ENCODE data around the gene GPC5. TPM values are rescaled to one million over a fixed set of nuclear protein-coding genes. Genes with fewer than 3 reads are reported as not detected.

The GPC5 gene
- total RNA-seq, 1 experiment from 2014 or later = 0.26 TPM

GRCh38 chr13:91699863-91700262 is 301.4 kb downstream of the GPC5 start:
- Histone ChIP-seq H3K27me3 (ENCODE audit: control insufficient read depth, insufficient read depth, low read length) (no peaks in the 10 kb centered on the region), H3K9me3 (ENCODE audit: control insufficient read depth, insufficient read depth, low read depth, low read length) (no peaks in the 10 kb centered on the region), H3K4me3 (ENCODE audit: low read depth in 2 of 2, low read length in 2 of 2) (no peak overlapping the region), H3K4me1 (ENCODE audit: control insufficient read depth, insufficient read depth, low read length) (no peaks in the 10 kb centered on the region), H3K27ac (ENCODE audit: low read length) (no peak overlapping the region), H3K36me3 (ENCODE audit: control insufficient read depth, insufficient read depth, low read length) (no peaks in the 10 kb centered on the region)
- intact Hi-C loops (cut with micrococcal nuclease; ENCODE audit: unreplicated experiment) (no loop called here), in situ Hi-C loops (cut with HindIII; ENCODE audit: low pct_unique_long_range_greater_than_20kb, low sequenced_read_pairs) (no loop called here)
- TF ChIP-seq POLR2AphosphoS5 (IDR thresholded peaks at IDR 0.05; ENCODE audit: low read depth, low read length) (no peak), TCF7L2 (IDR thresholded peaks at IDR 0.05; ENCODE audit: low read depth, low read length) (no peak), CTCF (IDR thresholded peaks at IDR 0.05) (no peak), REST (IDR thresholded peaks at IDR 0.05; ENCODE audit: insufficient read depth in 1 of 2, low read depth in 2 of 2, low read length in 1 of 2) (no peak), SIN3A (IDR thresholded peaks at IDR 0.05; ENCODE audit: borderline replicate concordance, insufficient read depth, low read depth, low read length) (no peak)
- POLR2A ChIA-PET = no interaction called here
- no peak for ATAC-seq
- CTCF ChIA-PET = no interaction called here
- DNase-seq (ENCODE audit: low read depth, low spot score) = no peak
- no TSS peak for BruUV-seq (replicated peaks)

GRCh38 chr13:91701975-91702374 is 303.6 kb downstream of the GPC5 start:
- intact Hi-C loops (cut with micrococcal nuclease; ENCODE audit: unreplicated experiment) = no loop called here
- BruUV-seq (replicated peaks) = no TSS peak
- no peak overlapping the region for H3K27ac ChIP-seq (ENCODE audit: low read length)
- H3K27me3 ChIP-seq (ENCODE audit: control insufficient read depth, insufficient read depth, low read length) = no peaks in the 10 kb centered on the region
- TF ChIP-seq SIN3A (IDR thresholded peaks at IDR 0.05; ENCODE audit: borderline replicate concordance, insufficient read depth, low read depth, low read length) (no peak), TCF7L2 (IDR thresholded peaks at IDR 0.05; ENCODE audit: low read depth, low read length) (no peak), CTCF (IDR thresholded peaks at IDR 0.05) (no peak), REST (IDR thresholded peaks at IDR 0.05; ENCODE audit: insufficient read depth in 1 of 2, low read depth in 2 of 2, low read length in 1 of 2) (no peak), POLR2AphosphoS5 (IDR thresholded peaks at IDR 0.05; ENCODE audit: low read depth, low read length) (no peak)
- CTCF ChIA-PET = no interaction called here
- in situ Hi-C loops (cut with HindIII; ENCODE audit: low pct_unique_long_range_greater_than_20kb, low sequenced_read_pairs) = no loop called here
- ATAC-seq (no peak), DNase-seq (ENCODE audit: low read depth, low spot score) (no peak)
- no peak overlapping the region for H3K4me3 ChIP-seq (ENCODE audit: low read depth in 2 of 2, low read length in 2 of 2)
- H3K4me1 ChIP-seq (ENCODE audit: control insufficient read depth, insufficient read depth, low read length) = no peaks in the 10 kb centered on the region
- H3K36me3 ChIP-seq (ENCODE audit: control insufficient read depth, insufficient read depth, low read length) = no peaks in the 10 kb centered on the region
- H3K9me3 ChIP-seq (ENCODE audit: control insufficient read depth, insufficient read depth, low read depth, low read length) = no peaks in the 10 kb centered on the region
- POLR2A ChIA-PET = no interaction called here
